Left renal pelvis (tissue), 4 donors: Measurements from ENCODE around the gene SAFB2. TPM values are rescaled to one million over a fixed set of nuclear protein-coding genes. Genes with fewer than 3 reads are reported as not detected.
"Not testable (repeated sequence)": the region's sequence is repeated elsewhere in the genome, so short reads cannot be mapped to it uniquely, and the experiment has no call there.

ENCODE experiments used
- DNase-seq, 4 donors: peaks; one replicate each; pipeline ENCODE4 v3.0.0-alpha.2; 2013; ENCODE audit warnings: low read depth in 4 of 4, low spot score in 3 of 4
- polyA plus RNA-seq, 4 donors: library from polyadenylated mRNA; unstranded; fragments of 120-200 nt; gene quantifications; one replicate each; pipeline ENCODE4 v1.2.1, GENCODE V29; 2013; ENCODE audit not compliant: insufficient read length in 4 of 4

The SAFB2 gene
- polyA plus RNA-seq, 4 donors, result 53.4 to 119 (median 73.4) TPM

GRCh38 chr19:5608766-5609165 is 13.8 kb downstream of the SAFB2 start:
- DNase-seq, result not testable (repeated sequence)

DNA sequence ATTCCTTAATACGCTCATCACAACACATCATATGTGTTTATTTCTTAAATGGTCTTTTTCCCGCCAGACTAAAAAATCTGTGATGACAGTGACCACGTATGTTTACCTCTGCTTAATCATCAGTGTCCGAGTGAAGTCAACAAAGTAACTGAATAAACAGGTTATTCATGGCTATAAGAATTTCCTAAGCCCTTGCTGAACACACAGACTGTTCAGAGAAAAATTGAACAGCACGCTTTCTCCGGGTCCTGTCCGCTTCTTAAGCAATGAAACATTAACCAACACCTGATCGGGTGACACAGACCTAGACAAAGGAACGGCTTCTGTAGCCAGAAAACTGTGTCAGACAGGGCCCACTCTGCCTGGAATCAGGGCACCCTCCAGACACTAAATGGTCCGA is 14.3 kb downstream of the SAFB2 start:
- DNase-seq, result no peak

DNA sequence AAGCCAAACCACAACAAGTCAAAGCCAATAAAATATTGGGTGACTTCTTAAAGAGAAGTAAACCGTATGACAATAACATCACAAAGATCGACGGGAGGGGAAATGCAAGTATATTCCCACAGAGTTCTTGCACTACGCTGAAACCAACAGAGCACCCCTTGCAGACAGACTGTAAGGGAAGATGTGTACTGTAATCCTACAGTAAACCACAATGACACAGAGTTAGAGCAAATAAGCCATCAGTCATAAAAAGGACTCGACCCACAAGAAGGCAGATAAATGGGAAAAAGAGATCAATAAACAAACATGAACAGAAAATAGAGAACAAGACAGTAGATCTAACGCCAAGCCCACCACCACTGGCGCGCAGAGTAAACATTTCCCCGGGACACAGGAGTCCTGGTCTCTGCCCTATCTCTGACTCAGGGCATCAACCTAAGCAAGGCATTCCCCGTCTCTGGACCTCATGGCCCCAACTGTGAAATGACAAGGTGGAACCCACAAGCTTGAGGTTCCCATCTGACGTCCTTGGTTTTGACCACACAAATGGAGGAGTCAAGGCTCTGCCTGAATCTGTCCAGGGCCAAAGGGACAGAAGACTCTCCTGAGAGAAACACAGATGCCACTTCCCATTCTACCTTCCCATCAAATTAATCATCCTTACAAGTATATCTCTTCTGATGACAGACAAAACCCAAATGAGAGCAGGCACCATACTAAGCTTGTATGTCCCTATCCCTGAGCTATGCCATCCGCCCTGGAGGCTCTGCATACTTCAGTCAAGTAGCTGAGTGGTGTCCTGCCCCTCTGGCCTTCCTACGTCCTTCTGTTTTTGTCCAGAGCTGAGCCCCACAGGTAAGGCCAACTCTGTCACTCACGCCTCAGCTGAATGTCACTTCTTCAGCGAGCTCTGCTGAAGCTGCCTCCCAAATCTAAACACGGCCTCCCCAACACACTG is 15.0 kb downstream of the SAFB2 start:
- no peak for DNase-seq

- DNase-seq, result no peak
Observed at GRCh38 chr19:5605362-5605761, 17.2 kb downstream of the SAFB2 start.

DNA sequence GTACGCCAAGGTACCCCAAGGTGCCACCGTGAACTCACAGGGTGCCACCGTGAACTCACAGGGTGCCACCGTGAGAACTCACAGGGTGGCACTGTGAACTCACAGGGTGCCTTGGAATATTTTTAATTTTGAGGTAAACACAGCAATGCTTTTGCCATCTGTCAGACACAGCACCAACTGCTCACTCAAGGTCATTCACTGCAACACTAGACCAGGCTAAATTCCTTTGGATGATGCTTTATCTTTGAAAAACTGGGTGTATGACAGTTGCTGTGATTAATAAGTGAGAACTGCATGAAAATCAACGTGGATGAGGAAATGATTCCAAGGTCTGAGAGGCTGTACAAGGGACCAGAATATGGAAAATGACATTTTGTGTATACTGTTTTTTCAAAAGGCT is 18.9 kb downstream of the SAFB2 start:
- DNase-seq, result no peak

DNA sequence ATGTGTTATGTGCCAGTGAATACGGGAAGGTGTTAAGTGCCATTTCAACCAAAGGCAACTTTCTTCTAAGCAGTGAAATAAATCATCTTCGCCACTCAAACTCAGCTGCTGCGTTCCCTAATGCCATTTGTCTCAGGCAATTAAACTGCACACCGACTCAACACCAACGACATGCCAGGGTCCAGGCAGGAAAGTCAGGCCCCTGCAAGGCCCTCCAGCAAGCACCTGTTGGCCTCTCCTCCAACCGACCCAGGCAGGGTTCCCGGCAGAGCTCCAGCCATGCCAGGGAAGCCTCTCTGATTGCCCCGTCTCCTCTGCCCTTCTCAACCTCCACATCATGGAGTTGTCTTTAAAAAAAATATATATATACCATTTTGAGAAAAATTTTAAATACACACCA is 21.8 kb downstream of the SAFB2 start:
- no peak for DNase-seq

DNA sequence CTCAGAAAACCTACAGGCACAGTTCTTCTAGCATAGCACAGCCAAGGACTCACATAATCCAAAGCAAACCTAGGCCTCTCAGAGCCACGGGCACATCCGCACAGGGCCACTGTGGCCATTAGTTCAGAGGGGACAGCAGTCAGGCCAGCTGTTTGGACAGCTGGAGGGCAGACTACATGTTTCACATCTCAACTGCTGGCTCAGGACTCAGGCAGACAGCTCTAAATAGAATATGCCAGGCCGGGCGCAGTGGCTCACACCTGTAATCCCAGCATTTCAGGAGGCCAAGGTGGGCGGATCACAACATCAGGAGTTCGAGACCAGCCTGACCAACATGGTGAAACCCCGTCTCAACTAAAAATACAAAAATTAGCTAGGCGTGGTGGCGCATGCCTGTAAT is 26.8 kb downstream of the SAFB2 start:
- no peak for DNase-seq

DNA sequence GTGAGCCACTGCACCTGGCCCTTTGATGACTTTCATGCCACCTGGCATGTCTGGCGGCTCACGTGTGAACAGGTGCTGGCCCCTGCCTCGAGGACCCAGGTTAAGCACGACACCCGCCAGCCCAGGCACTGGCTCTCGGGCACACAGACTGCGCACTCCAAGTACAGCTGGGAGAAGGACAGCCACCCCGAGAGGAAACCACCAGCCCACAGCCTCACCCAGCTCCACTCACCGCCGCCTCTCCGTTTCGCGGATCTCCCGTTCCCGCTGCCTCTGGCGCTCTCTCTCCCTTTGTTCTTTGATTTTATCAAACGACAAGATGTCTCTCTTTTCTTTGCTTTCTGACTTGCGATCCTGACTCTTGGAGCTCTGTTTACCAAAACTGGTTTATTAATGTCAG is 27.4 kb downstream of the SAFB2 start:
- no peak for DNase-seq

GRCh38 chr19:5594521-5594950 is 28.0 kb downstream of the SAFB2 start:
- DNase-seq, result no peak

GRCh38 chr19:5593343-5594255 is 29.0 kb downstream of the SAFB2 start:
- DNase-seq, result no peak

DNA sequence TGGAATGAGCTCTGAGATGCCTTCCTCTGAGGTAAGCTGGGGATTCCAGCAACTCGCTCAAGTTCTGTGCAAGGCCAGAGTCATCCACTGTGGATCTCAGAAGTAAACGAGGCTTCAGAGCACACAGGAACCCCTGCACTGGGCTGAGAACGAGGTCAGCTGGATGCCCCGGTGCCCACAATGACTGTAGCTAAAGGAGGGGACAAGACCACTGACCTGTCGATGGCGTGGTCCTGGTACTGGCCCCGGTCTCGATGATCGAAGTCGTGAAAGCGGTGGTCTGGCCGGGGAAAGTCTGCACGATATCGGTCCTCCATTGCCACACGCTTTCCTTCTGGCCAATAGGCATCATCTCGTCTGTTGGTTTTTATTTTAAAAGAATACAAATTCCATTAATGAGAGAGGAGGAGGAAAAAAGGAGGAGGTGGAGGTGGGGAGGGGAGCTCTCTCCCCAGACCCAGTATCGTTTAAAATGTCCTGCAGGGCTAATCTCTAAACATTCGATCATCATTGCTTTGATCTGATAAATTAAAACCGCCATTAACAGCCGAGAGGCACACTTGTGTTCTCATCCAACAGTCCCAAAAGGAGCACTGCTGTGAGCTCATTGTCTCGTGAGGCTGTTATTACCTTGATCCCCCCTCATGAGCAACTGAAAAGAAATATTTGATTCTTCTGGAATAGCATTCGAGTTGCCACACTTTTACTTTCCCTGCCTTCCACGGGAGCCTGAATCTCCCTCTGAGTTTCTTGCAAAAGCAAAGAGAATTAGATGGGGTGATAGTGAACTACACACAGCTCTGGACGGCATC is 29.8 kb downstream of the SAFB2 start:
- no peak for DNase-seq

GRCh38 chr19:5591476-5591875 is 31.1 kb downstream of the SAFB2 start:
- DNase-seq, result no peak

DNA sequence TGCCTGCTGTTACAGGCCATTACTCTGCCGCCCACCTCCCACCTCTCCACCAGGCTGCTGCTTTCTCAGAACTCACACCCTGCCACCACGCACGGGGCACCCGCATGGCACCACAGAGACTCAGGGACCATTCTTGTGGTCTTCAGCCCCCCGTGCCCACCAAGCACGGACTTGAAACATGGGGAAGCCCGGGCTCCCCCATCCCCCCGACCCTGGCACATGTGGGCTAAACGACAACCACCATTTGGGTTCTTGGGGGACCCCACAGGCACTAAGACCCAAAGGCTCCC is 31.8 kb downstream of the SAFB2 start:
- DNase-seq, result no peak

DNA sequence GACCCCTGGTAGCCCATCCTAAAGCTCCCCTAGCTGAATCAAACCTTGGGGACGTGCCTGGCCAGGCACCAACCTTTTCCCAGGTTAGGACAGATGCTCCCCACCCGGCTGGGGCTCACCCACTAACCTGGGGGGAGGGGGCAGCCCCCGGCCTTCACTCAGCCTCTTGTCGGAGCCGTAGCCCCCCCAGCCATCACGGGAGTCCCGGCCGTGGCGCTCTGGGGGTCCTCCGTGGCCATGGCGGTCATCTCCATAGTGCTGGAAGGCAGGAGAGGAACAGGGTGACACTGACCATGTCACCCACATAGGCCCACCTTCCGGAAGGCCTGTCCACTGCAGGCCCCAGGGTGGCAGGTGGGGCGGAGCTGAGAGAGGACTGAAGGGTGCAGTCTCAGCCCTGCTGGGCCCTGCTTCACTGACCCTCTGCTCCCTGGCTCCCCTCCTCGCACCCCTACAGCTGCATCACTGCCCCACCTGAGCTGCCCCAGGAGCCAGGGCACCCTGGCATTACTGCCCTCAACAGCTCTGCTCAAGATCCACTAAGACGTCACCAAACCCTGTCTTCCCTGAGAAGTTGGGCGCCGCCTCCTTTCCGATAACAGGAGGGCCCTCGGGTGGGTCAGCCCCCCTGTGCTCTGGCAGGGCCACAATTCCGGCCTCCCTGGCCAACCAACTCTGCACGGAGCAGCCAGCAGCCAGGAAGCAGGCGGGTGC is 32.3 kb downstream of the SAFB2 start:
- DNase-seq, result no peak

DNA sequence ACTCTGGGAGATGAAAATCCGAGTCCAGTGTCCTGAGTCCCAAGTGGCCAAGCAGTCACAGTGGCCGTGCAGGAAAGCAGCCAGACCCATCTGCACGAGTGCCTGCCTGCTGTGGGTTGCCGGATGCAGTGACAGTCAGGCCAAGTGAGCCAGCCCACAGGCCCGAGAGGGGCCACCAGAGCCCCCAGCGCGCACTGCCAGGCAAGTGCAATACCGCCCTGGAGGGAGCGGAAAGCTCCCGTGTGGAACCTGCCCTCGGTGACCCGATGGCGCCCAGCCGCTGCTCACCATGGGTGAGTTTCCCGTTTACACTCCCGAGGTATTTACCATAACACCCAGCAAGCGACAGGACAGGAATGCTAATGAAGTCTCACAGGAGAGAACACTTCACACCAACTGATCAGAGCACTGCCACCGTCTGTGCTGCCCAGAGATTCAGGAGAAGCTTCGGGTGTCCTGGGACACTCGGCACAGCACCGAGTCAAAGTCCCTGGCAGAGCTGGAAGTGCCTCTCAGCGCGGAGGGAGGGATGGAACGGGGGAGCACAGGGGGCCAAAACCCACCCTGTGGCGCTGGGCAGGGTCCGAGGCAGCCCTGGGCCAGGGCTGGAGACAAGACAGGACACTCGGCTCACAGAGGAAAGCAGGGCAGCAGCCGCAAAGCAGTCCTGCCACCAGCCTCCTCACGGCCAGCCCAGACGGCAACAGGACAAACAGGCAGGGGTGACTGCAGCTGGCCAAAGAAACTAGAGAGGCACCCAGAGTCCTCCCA is 33.5 kb downstream of the SAFB2 start:
- no peak for DNase-seq

GRCh38 chr19:5588441-5588840 is 34.1 kb downstream of the SAFB2 start:
- no peak for DNase-seq

DNA sequence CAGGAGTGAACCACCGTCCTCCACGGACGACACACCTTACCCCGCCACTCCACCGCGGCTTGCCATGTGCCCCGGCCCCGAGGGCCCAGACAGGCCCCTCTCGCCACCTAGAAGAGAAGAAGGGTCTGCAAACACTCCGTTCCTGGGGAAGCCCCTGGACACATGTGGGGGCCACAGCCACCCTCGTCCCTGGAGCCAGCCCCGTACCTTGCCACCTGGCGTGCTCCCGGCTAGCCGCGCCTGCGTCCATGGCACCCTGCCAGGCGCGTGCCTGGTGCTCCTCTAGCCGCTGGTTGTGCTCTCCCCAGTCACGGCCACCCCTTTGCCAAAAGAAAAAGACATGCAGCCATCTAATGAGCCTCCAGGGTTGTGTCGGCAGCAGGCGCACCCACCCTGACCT is 34.9 kb downstream of the SAFB2 start:
- no peak for DNase-seq

DNA sequence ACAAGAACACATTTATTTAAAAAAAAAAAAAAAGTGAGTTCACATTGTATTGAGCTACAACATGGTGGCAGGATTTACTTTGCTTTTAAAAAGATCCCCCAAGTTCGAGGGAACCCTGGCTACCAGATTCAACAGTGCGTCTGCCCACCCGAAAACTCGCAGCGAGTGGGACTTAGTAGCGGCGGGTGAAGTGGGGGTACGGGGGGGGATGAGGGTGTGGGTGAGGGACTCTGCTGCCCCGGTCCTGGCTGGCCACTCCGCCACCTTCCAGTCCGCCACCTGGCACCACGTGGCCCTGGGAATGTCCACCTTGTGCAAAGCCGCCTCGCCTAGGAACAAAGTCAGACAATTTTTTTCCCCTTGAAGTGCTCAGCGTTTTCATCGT is 35.5 kb downstream of the SAFB2 start:
- no peak for DNase-seq

DNA sequence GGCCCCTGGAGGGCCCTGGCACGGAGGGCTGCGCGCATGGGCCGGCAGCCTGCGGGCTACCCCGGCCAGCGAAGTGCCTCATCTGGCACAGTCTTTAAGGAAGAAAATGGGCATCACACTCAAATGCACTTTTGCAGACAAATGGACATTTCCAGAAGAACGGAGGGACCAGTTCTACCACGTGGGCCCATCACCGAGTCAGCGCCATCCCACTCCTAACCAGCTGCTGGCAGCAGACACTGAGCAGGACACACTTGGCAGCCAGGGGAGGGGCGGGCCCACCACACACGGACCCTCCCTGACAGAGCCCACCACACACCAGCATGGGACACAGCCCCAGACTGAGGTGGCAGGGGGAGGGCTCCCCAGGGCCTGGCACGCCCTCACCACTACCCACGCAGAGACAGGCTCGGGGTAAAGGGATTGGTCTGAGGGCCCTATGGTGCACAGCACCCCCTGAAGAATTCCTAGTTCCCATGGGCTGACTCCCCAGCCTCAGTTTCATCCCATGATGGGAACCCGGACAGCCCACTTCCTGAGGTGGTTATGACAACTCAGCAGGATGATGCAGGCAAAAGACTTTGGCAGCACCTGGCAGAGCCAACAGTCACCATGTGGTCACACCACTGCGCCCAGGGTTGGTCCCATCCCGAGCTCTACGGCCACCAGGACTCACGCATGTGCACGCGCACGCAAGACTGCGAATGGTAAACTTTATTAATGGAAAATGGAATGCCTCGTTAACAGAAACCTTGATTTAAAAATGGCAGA is 36.1 kb downstream of the SAFB2 start:
- no peak for DNase-seq
